Measurements from ENCODE around the gene NAALADL2.
"Not testable (repeated sequence)": the region's sequence is repeated elsewhere in the genome, so short reads cannot be mapped to it uniquely, and the experiment has no call there.

NAALADL2 gene

DNA sequence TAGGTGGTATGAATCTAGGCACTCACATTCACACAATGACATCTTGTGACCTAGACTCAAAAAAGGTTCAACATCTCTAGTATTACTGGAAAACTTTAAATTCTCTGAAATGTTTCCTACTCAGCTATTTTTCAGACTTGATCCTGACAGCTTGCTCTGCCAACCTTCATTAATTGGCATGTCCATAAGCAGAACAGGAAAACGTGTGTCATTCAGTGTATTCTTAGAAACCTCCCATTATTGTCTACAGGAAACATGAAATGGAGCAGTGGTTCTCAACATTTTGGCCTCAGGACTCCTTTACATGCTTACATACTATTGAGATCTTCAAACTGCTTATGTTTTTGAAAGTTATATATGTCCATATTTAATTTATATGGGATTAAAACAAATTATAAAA is 363.2 kb downstream of the NAALADL2 start:
- no peak for DNase-seq

DNA sequence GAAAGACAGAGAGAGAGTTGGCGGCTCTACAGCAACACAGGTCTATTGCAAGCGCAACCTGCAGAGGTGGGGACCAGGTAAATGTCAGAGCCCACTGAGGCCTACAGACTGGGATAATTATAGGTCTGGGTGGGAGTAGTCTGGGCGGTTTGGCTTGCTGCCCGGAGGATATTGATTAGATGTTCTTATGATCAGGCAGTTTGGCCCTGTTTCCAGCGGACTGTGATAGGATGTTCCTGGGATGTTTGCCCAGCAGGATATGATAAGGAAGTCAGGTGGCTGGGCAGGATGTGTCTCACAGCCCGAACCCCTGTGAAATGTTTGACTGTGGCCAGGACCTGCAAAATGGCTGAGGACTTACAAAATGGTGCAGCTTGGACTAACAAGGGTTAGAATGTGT is 364.9 kb downstream of the NAALADL2 start:
- no peak for DNase-seq

DNA sequence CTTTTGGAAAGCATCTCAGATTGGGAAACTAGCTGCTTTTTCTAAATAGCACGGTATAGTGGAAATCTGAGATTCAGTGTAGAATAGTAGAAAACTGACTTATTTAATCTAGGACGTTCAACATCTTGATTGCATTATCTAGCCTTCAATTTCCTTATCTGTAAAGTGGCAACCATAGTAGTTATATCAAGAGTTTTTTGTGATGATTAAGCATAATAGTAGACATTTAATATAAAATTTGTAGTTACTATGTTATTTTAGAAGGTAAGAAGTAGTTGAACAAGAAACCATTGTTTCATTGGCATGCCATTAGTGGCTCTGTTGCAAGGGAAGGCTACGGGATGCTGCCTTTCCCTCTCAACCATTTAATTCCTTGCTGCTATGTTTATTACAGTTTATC is 367.3 kb downstream of the NAALADL2 start:
- no peak for DNase-seq

DNA sequence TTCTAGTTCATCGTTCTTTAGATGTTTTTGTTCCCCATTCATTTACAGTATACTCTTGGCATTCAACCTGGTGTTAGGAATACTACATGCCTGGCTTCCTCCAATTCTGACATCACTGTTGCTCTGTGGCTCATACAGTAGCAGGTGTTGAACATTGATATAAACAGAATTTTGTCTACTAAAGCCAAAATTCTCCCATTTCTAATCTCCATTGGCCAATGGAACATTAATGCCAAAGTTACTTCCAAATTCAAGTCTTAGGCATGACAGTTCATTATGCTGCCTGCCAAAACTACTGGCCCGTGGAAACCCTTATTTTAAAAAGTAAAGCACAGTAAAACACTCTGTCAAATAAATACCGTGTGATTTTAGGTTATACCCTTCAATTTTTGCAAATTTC is 368.0 kb downstream of the NAALADL2 start:
- DNase-seq = no peak

DNA sequence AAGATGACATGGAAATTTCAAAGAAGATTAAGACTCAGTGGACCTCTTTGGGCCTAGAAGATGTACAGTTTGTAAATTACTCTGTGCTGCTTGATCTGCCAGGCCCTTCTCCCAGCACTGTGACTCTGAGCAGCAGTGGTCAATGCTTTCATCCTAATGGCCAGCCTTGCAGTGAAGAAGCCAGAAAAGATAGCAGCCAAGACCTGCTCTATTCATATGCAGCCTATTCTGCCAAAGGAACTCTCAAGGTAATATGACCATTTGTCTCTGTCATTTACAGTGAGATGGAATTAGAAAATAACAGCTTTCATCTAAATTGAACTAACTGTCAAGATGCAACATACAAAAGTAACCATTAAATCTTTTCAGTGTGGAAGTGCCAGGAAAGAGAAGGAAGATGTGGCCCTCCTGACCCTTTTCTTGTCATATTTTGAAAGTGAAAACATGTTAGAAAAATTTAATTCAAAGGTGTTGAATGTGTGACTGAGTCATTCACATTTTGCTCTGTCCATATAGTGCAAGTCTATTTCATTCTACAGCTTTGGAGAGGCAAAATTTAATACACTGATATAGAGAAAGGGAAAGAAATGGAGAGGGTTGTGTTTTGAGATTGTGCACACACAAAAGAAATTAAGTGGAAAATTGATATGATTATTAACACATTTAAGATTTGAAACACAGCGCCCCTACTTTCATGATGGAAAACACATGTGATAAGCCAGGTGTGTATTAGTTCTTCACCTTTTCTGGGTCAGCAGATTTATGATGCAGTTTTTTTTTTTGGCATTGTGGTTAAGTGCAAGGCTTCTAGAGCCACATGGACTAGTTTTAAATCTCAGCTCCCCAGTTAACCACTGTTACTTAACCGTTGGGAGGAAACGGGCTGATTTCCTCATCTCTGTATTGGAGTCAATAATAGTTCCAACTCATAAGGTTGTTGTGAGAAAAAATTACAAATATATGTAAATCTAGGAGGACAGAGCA is 375.1 kb downstream of the NAALADL2 start:
- DNase-seq = no peak

DNA sequence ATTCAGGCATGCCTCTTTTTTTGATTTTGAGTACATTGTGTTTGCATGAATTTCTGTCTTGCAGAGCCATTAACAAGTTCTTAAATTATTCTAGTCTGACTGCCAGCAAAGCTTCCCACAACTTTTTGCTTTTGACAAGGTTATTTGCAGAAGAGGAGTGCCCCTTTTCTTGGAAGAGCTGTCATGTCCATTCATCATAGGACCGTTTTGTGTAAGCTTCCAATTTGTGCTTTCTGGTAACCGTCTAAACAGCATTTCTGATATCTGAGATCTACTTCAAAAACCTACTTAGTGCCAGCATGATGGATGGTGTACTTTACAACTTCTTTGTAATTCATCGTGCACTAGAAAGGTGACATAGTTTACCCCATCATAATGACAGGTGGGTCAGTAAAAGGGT is 379.7 kb downstream of the NAALADL2 start:
- DNase-seq = no peak

DNA sequence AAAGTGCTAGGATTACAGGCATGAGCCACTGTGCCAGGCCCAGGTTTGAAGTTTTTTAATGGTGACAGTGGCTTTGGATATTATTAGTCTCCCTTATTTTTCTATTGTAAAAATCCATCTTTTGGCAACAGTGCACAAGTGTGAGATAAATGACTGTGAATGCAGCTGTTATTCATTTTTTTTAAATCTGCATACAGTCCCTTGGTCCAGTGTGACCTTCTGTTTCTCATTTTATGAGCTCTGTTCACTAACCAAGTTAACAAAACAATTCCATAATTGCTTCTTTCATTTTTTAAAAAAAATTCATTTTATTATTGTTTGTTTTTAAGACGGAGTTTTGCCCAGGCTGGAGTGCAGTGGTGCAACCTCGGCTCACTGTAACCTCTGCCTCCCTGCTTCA is 381.8 kb downstream of the NAALADL2 start:
- DNase-seq = no peak

DNA sequence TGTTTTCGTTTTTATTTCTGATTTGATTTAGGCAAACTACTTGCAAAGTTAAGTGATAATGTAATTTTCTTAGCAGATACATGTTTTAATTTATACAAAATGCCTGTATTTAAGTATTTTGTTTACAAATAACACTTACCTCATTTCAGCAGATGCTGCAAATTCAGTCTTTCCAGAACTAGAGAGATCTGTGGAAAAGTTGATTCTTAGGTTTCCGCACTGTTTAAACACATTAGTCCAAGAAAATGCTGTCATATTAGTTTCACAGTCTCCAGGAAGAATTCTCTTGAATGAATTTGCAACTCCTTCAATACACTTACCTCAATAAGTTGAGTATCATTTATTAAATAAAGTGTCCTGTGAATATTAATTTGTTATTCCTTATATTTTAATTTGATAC is 383.1 kb downstream of the NAALADL2 start:
- no peak for DNase-seq

DNA sequence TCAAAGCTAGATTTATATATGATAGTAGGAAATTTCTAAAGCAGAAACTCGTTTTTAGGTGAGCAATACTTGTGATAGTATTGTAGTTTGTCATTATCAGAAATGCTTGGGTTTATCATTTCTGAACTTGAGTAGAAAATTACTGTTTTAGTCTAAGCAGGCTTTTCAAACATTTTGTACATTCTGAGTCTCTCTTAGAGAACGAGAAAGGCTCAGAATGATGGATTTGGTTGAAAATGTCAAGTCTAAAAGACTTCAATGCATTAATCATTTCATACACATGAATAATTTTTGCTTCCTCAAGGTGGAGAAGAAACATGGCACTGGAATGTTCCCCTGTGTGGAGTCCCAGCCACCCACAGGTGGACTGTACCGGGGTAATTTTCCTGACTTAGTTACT is 387.1 kb downstream of the NAALADL2 start:
- DNase-seq = no peak

DNA sequence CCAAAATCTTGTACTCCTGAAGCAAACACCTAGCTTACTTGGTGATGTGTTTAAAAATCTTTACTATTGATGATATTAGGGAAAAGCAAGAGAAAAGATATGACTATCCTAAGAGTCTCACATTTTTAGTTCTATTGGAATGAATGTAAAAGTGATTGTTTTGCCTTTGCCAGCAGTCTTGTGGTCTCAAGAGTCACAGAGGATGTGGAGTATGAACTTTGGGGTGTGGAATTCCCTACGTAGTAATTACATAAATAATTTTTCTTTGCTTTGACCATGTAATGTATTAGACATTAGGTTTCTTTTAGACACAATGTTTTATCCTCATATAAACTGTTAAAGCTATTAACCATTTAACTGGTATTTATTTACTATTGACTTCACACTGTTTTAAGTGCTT is 387.6 kb downstream of the NAALADL2 start:
- no peak for DNase-seq

DNA sequence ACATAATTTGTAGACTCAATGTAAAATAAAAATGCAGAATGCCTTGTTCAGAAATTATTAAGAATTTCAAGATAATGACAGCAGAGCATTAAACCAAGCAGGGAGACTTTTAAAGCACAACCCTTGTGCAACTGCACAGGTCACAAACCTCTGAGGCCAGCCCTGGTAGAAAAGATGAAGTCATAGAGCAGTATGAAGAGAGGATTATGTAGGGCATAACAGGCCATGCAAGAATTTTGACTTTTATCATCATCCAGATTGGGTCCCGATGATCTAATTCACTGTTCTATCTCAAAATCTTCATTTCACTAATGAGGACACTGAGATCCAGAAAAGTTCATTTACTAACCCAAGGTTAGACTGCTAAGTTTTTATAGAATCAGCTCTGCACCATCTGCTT is 388.5 kb downstream of the NAALADL2 start:
- DNase-seq = no peak

DNA sequence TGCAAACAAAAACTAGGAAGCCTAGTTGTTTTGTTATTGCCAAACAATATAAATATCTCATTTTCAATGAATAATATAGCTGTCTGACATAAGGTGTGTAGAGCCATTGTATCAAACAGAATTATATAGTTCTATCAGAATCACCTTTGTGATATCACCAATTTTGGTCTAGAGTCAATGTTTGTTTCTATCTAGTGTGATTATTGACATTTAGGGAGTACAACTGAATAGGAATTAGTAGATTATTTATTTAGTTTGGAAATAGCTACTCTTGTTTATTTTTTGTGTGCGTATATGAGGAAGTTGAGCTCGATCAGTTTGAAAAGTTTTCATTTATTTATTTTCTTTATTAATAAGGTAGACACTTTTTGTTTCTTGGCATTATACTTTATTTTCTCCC is 389.7 kb downstream of the NAALADL2 start:
- DNase-seq = no peak

DNA sequence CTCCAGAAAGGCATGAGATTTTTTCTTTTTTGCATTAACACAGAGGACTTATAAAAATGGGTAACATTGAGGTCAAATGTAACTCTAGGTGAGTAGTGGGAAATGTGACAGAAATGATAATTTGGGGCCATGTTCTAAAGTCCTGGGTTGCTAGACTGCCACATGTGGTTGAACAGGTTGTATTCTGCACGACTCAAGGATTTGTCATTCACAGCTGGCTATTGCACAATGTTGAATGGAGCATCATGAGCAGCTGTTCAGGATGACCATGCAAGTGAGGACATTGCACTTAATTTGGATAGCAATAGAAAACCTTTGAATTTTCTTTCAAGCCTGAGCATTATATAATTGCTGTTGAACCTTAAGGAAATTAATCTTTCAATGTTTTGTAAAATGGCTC is 396.6 kb downstream of the NAALADL2 start:
- no peak for DNase-seq

DNA sequence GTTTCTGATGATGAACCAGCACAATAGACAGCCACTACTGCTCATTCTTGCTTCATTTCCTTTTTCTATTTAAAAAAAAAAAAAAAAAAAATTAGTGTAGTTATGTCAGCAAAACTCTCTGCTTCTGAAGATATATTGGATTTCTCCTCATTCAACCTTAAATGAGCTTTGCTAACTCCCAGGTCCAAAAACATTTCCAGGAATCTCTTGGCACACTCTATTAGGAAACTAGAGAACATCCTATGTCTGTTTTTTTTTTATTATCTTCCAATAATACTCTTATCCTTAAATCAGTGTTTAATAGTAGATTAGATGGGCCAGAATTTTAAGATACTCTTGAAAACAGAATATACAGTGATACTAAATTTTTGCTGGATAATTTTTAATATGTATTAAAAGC is 398.0 kb downstream of the NAALADL2 start:
- no peak for DNase-seq

DNA sequence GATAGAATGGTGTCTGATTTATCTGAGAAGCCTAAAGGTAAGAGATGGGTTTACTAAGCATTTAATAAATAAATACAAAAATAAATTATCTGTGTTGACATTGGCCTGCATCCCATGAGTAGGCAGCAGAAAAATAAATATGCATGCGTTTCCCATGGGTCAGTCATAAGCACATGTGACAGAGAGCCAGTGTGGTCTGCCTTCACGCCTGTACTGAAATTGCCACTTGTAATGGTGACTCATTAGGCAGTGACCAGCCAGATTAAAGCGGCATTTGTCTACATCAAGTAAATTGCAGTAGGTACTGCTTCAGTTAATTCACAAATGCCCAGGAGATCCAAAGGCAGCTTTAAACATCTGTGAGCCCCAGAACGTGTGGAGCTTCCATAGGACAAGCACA is 399.6 kb downstream of the NAALADL2 start:
- DNase-seq = no peak

DNA sequence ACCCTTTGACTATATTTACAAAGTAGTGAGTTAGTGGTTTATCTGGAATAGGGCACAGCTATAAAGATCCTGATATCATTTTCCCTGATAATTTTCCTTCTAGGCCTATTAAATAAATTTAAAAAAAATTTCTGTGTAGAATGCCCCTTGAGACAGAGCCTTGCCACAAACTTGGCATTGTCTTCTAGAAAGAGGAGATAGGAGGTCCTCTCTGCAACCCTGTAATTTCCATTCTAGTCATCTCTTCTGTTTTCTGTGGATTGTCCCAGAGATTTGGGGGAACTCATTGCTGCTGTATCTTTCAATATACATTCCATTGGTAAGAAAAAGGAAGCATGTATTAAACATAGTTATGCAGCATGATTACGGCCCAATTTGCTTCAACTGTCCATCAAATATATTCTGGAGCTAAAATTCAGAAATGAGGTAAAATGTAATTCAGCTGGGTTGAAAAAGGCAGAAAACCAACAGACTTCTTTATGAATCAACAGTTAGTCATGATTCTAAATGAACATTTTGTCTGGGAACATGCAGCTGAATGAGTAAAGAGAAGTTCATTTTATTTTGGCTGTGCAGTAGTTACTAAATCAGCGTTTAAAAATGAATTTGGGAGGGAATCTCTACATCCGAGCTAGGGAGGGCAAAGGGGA is 401.1 kb downstream of the NAALADL2 start:
- no peak for DNase-seq

DNA sequence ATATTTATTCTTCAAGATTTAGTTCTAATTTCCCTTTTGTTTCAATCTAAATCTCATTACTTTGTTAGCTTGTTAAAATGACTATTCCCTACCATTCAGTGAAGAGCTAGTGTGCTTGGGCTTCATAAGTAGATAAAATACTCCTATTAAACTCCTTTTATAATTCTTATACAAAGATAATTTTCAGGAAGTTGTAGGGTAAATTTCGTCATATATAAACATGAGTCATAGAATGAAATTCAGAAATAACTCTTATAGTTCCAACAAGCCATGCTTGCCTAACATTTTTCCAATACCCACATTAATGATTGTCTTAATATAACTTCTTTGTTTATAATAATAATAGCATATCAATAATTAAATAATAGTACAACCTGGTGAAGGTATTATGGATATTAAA is 407.3 kb downstream of the NAALADL2 start:
- no peak for DNase-seq

DNA sequence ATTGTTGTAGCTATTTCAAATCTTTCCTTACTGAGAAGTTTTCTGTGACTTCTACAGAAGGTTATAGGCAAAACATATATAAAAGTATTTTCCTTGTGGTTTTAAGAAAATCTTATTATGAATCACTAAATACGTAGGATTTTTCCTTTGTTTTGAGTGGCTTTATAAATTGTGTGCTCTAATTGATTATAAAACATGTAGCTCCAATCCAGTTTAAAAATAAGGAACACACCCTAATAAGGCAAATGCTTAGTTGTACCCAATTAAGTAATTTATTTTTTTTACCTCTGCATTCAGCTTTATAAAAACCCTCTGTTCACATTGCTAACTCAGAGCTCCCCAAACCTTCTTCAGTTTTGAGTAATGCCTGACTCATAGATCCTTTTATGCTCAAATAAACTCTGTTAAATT is 408.0 kb downstream of the NAALADL2 start:
- DNase-seq = no peak

DNA sequence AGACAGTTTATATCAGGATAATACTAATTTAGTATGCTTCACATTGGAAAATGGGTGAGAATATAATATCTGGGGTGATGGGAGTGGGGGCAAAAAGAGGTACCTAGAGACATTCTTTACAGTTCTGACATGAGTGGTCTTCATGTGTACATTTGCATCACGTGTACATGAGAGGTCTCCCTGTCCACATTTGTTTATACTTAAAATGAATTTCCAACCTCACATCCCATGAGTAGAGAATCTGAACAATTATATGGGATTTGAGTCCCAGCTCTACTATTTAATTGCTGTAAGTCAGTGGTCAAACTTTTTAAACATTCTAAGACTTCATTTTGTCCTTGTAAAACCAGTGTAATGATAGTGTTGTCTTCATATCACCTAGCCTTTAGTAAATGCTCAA is 408.4 kb downstream of the NAALADL2 start:
- no peak for DNase-seq

DNA sequence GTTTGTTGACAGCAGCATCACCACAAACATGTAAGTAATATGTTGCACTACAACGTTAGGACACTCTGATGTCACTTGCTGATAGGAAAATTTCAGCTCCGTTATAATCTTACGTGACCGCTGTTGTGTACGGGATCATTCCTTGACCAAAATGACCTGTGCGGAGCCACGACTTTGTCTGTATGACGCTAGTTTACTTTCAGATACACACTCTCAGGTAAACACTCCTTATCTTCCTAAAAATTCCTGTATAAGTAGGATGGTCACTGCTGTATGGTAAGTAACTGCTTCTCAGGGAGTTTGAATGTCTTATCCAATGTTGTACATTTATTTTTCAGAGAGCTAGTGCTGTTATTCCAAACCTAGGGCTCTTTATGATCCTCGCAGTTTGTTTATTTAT is 410.3 kb downstream of the NAALADL2 start:
- DNase-seq = no peak

DNA sequence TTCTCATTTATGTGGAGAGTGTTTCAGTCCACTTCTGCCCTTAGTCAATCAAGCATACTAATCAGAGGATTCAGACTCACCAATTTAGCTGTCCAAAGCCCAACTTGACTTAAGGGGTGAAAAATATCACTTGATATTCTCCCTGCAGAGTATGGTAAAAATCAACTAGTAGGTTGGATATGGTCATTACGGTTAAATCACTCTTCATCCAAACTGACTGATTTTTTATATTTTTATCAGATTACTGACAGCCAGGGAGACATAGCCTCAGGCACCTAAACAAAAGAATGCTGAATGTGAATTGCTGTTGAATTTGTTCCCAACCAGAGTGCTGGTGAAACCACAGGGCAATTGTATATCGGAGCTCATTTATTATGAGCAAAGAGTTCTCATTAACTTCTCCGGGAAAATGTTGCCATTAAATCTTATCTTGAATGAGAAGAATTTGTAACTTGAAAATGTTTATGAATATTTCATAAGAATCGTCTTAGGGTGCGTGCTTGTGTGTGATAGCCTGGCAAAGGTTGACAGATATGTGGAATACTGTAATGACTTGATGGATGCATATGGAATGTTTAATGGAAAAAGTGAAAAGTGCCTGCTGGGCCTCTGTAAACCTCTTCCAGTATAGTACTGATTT is 411.2 kb downstream of the NAALADL2 start:
- DNase-seq = peak; percentile 76

DNA sequence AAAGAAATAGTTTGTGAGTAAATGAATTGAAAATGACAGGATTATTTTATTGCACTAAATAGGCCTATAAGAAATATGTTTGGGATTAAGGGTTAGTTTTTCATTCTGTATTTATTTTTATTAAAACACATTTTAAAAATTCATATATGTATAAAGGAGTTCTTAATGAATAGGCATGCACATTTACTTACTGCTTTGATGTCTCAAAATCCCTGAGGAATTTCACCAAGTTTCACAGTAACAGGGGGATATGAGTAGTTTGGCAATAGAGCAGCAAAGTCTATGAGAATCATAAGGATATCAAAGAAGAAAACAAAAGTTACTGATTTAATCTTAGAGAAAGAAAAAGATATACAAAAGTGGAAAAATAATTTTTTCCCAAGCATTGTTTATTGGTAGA is 411.7 kb downstream of the NAALADL2 start:
- DNase-seq = peak; percentile 30

DNA sequence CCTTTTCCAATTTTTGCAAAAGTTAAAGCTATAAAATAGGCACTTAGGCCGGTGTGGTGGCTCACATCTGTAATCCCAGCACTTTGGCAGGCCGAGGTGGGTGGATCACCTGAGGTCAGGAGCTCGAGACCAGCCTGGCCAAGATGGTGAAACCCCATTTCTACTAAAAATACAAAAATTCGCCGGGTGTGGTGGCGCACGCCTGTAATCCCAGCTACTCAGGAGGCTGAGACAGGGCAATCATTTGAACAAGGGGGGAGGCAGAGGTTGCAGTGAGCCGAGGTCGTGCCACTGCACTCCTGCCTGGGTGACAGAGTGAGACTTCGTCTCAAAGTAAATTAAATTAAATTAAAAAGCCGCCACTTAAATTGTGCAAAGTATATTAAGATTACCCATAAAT is 412.3 kb downstream of the NAALADL2 start:
- not testable (repeated sequence) for DNase-seq

DNA sequence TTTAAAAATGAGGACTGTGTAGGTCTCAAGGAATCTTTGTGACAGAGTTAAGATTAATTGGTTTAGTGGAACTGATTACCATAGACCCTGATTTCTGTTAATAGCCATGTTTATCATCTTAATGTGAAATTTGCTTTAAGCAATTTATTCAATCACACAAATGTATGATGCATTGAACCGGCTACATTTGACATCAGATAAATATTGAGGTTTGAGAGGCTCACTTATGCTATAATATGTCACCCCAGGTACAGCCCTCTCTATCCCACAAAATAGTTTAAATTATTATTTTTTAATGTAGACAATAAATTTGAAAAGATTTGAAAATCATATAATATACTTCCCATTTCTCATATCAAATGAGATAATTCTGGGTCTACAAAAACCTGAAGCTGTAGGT is 413.3 kb downstream of the NAALADL2 start:
- DNase-seq = no peak

Data from eye (tissue), 1 donor.